Spinal cord (tissue), 10 donors: ENCODE results near the gene C3orf20. TPM values are rescaled to one million over a fixed set of nuclear protein-coding genes. Genes with fewer than 3 reads are reported as not detected.
A peak's percentile ranks its signal among the peaks of the same experiment; 100 is the strongest.

Source experiments
- DNase-seq, 6 donors: peaks; one replicate each; pipeline versions ENCODE4 v3.0.0 to v3.0.0-alpha.2; 2013 to 2015; ENCODE audit warnings: low spot score in 6 of 6, low read depth in 4 of 6
- H3K27ac ChIP-seq: one replicate; pipeline ENCODE4 v1.5.1; 2013; ENCODE audit warnings: low read depth, low read length, control low read depth
- H3K27me3 ChIP-seq: one replicate; pipeline ENCODE4 v1.6.1; 2013; ENCODE audit warnings: low read length; ENCODE audit not compliant: control insufficient read depth, insufficient read depth
- H3K36me3 ChIP-seq: one replicate; pipeline ENCODE4 v1.6.1; 2013; ENCODE audit warnings: low read length; ENCODE audit not compliant: control insufficient read depth, insufficient read depth
- H3K4me1 ChIP-seq: one replicate; pipeline ENCODE4 v1.6.1; 2013; ENCODE audit warnings: low read length; ENCODE audit not compliant: control insufficient read depth, insufficient read depth
- H3K4me3 ChIP-seq: one replicate; pipeline ENCODE4 v1.5.1; 2013; ENCODE audit warnings: low read depth, low read length, control low read depth
- H3K9me3 ChIP-seq: one replicate; pipeline ENCODE4 v1.6.1; 2013; ENCODE audit warnings: low read length; ENCODE audit not compliant: control insufficient read depth, insufficient read depth
- WGBS: methylation state at CpG from one replicate; pipeline ENCODE4 v1.1.5; 2013; ENCODE audit warnings: missing lambda C conversion rate; ENCODE audit not compliant: insufficient coverage; 5-methylcytosine and 5-hydroxymethylcytosine counted together
- polyA plus RNA-seq, 2 donors: library from polyadenylated mRNA; unstranded; fragments of 120-200 nt; gene quantifications; one replicate each; pipeline ENCODE4 v1.2.1, GENCODE V29; 2013; ENCODE audit not compliant: insufficient read length in 2 of 2
- total RNA-seq, 2 donors: library from RNA; depleted of rRNA in 1 of 2; stranded (reverse); fragments of 120-200 nt in 1 of 2; fragments of >200 nt in 1 of 2; gene quantifications; one replicate each; pipeline versions ENCODE4 v1.2.3 to v1.2.4, GENCODE V29; 2013 to 2014
- donor health status: healthy.

The C3orf20 gene
- total and polyA plus RNA-seq, 4 donors, result 0.06 to 0.33 (median 0.16) TPM

GRCh38 chr3:14689247-14689980 lies 14.5 kb downstream of the C3orf20 start:
- Histone ChIP-seq H3K27ac (no peak overlapping the region), H3K4me3 (no peak overlapping the region), H3K27me3 (no peaks in the 10 kb centered on the region), H3K4me1 (no peaks in the 10 kb centered on the region), H3K36me3 (no peaks in the 10 kb centered on the region), H3K9me3 (no peaks in the 10 kb centered on the region)
- WGBS, result 100% methylated on average over 1 of the region's 7 CpGs
- no peak for DNase-seq

- H3K36me3 ChIP-seq, result no peaks in the 10 kb centered on the region
- H3K27me3 ChIP-seq, result no peaks in the 10 kb centered on the region
- H3K4me3 ChIP-seq, result no peak overlapping the region
- 100% methylated on average over 2 of the region's 4 CpGs for WGBS
- H3K9me3 ChIP-seq, result no peaks in the 10 kb centered on the region
- H3K27ac ChIP-seq, result no peak overlapping the region
- no peaks in the 10 kb centered on the region for H3K4me1 ChIP-seq
- DNase-seq, result no peak
Measured at GRCh38 chr3:14691239-14691638, 16.3 kb downstream of the C3orf20 start.

- DNase-seq, result no peak
- Histone ChIP-seq H3K27me3 (no peaks in the 10 kb centered on the region), H3K9me3 (no peaks in the 10 kb centered on the region), H3K27ac (no peak overlapping the region), H3K4me1 (no peaks in the 10 kb centered on the region), H3K4me3 (no peak overlapping the region), H3K36me3 (no peaks in the 10 kb centered on the region)
- WGBS, result 100% methylated on average over 1 of the region's 1 CpG
Measured at GRCh38 chr3:14691719-14692118, 16.8 kb downstream of the C3orf20 start.

- DNase-seq, result no peak
- 100% methylated on average over 1 of the region's 1 CpG for WGBS
Measured at GRCh38 chr3:14698601-14699244, 23.8 kb downstream of the C3orf20 start.

GRCh38 chr3:14699643-14700042 lies 24.7 kb downstream of the C3orf20 start:
- Histone ChIP-seq H3K4me3 (no peak overlapping the region), H3K27ac (no peak overlapping the region), H3K4me1 (peaks cover 5% of the 10 kb centered on the region), H3K9me3 (no peaks in the 10 kb centered on the region), H3K36me3 (no peaks in the 10 kb centered on the region), H3K27me3 (no peaks in the 10 kb centered on the region)
- 36% methylated on average over 1 of the region's 1 CpG for WGBS
- DNase-seq, result peak in 3 of 6 donors; percentile 11 to 52 (median 11)

More at GRCh38 chr3:14698601-14699244, 23.8 kb downstream of the C3orf20 start:
- H3K9me3 ChIP-seq, result no peaks in the 10 kb centered on the region
- H3K4me1 ChIP-seq, result peaks cover 5% of the 10 kb centered on the region
- H3K27me3 ChIP-seq, result no peaks in the 10 kb centered on the region
- H3K36me3 ChIP-seq, result no peaks in the 10 kb centered on the region
- no peak overlapping the region for H3K27ac ChIP-seq
- no peak overlapping the region for H3K4me3 ChIP-seq

- Histone ChIP-seq H3K27ac (no peak overlapping the region), H3K36me3 (no peaks in the 10 kb centered on the region), H3K27me3 (no peaks in the 10 kb centered on the region), H3K9me3 (no peaks in the 10 kb centered on the region), H3K4me3 (no peak overlapping the region), H3K4me1 (peaks cover 7% of the 10 kb centered on the region)
- WGBS, result 72% methylated on average over 3 of the region's 3 CpGs
- DNase-seq, result no peak
Measured at GRCh38 chr3:14700891-14701290, 25.9 kb downstream of the C3orf20 start.

GRCh38 chr3:14701676-14702075 lies 26.7 kb downstream of the C3orf20 start:
- H3K27me3 ChIP-seq, result no peaks in the 10 kb centered on the region
- WGBS, result 100% methylated on average over 4 of the region's 4 CpGs
- H3K27ac ChIP-seq, result no peak overlapping the region
- H3K36me3 ChIP-seq, result no peaks in the 10 kb centered on the region
- DNase-seq, result no peak
- no peaks in the 10 kb centered on the region for H3K9me3 ChIP-seq
- H3K4me1 ChIP-seq, result peaks cover 10% of the 10 kb centered on the region
- no peak overlapping the region for H3K4me3 ChIP-seq

- Histone ChIP-seq H3K36me3 (no peaks in the 10 kb centered on the region), H3K9me3 (no peaks in the 10 kb centered on the region), H3K4me3 (no peak overlapping the region), H3K27me3 (no peaks in the 10 kb centered on the region), H3K4me1 (peaks cover 10% of the 10 kb centered on the region), H3K27ac (no peak overlapping the region)
- DNase-seq, result no peak
- 98% methylated on average over 6 of the region's 9 CpGs for WGBS
Measured at GRCh38 chr3:14703128-14703750, 28.3 kb downstream of the C3orf20 start.

- Histone ChIP-seq H3K36me3 (no peaks in the 10 kb centered on the region), H3K4me3 (no peak overlapping the region), H3K4me1 (peaks cover 10% of the 10 kb centered on the region), H3K9me3 (no peaks in the 10 kb centered on the region), H3K27me3 (no peaks in the 10 kb centered on the region), H3K27ac (no peak overlapping the region)
- 86% methylated on average over 2 of the region's 3 CpGs for WGBS
- no peak for DNase-seq
Measured at GRCh38 chr3:14703791-14704190, 28.9 kb downstream of the C3orf20 start.
